Measurements from ENCODE around the gene CD300A.

The CD300A gene

GRCh38 chr17:74427763-74428153, 38.7 kb upstream of the CD300A start:
- Histone ChIP-seq H3K27ac (replicated peaks) (no peak overlapping the region), H3K27me3 (ENCODE audit: insufficient read depth, poor library complexity, severe bottlenecking) (peaks cover 15% of the 10 kb centered on the region), H3K4me3 (replicated peaks; ENCODE audit: insufficient read depth, low read length) (no peak overlapping the region)
- TF ChIP-seq SPI1 (IDR thresholded peaks at IDR 0.05; ENCODE audit: borderline replicate concordance, low read depth): no peak
- TF ChIP-seq GABPA (IDR thresholded peaks at IDR 0.05; ENCODE audit: low read depth): no peak
- no peak for TF ChIP-seq CTCF (IDR thresholded peaks at IDR 0.05; ENCODE audit: insufficient read depth, low read length)
- TF ChIP-seq POLR2AphosphoS5 (IDR thresholded peaks at IDR 0.05; ENCODE audit: low read depth): no peak
- no peak for TF ChIP-seq REST (IDR thresholded peaks at IDR 0.05; ENCODE audit: insufficient replicate concordance, low read depth)
- DNase-seq (ENCODE audit: low read depth in 1 of 2, low spot score in 1 of 2): no peak

GRCh38 chr17:74429604-74430384, 36.6 kb upstream of the CD300A start:
- TF ChIP-seq CTCF (IDR thresholded peaks at IDR 0.05; ENCODE audit: insufficient read depth, low read length) (no peak), POLR2AphosphoS5 (IDR thresholded peaks at IDR 0.05; ENCODE audit: low read depth) (no peak)
- H3K27me3 ChIP-seq (ENCODE audit: insufficient read depth, poor library complexity, severe bottlenecking): peaks cover 19% of the 10 kb centered on the region
- no peak overlapping the region for H3K27ac ChIP-seq (replicated peaks)
- H3K4me3 ChIP-seq (replicated peaks; ENCODE audit: insufficient read depth, low read length): no peak overlapping the region
- DNase-seq (ENCODE audit: low read depth in 1 of 2, low spot score in 1 of 2): no peak

- no peak for DNase-seq (ENCODE audit: low read depth in 1 of 2, low spot score in 1 of 2)
- H3K4me3 ChIP-seq (replicated peaks; ENCODE audit: insufficient read depth, low read length): no peak overlapping the region; the same call in 1 of the 2 replicates
- no peak overlapping the region for H3K27ac ChIP-seq (replicated peaks)
These were observed 36.1 kb upstream of the CD300A start for GRCh38 chr17:74430385-74430705.

More at GRCh38 chr17:74430385-74430705, 36.1 kb upstream of the CD300A start:
- H3K27me3 ChIP-seq (ENCODE audit: insufficient read depth, poor library complexity, severe bottlenecking): peaks cover 19% of the 10 kb centered on the region
- TF ChIP-seq SPI1 (IDR thresholded peaks at IDR 0.05; ENCODE audit: borderline replicate concordance, low read depth): no peak
- TF ChIP-seq POLR2AphosphoS5 (IDR thresholded peaks at IDR 0.05; ENCODE audit: low read depth): no peak
- no peak for TF ChIP-seq CTCF (IDR thresholded peaks at IDR 0.05; ENCODE audit: insufficient read depth, low read length)
- no peak for TF ChIP-seq REST (IDR thresholded peaks at IDR 0.05; ENCODE audit: insufficient replicate concordance, low read depth)
- TF ChIP-seq GABPA (IDR thresholded peaks at IDR 0.05; ENCODE audit: low read depth): no peak
